ENCODE results near the gene PIK3C2A.

GRCh38 chr11:17230867-17231851 is 23.4 kb upstream of the PIK3C2A start:
- TF ChIP-seq POLR2A (IDR thresholded peaks at IDR 0.05) (no peak), CTCF (IDR thresholded peaks at IDR 0.05 in 4 of 5, conservative IDR thresholded peaks at IDR 0.05 in 1 of 5) (no peak)

All from gastrocnemius medialis (tissue), 4 donors.